ENCODE data around the gene AFTPH.

The AFTPH gene

DNA sequence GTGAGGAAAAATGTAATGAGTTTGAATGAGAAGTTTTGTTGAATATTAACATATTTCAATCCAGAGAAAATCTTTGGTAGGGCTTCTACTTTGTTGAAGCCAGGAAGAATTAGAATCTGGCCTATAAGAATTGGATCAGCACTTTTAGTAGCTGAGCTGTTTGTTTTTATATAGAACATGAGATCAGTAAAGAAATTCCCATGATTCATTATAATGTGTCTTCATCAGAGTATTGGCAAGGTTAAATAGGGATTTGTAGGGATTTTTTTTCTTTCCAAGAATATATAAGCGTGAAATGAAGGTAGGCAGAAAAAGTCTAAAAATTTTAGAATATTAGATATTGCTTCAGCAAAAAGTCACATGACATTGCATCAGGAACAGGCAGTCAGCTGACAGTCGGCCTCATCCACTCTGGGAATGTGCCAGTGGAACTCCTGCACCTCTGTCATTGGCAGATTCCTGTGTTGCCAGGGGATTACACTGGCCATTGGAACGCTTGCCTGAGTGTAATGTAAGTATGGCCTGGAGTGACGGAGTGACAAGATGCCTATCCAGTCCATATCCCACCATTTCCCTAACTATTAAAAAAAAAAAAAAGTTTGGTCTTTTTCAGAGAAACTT is 69.0 kb downstream of the AFTPH start:
- DNase-seq: no peak

DNA sequence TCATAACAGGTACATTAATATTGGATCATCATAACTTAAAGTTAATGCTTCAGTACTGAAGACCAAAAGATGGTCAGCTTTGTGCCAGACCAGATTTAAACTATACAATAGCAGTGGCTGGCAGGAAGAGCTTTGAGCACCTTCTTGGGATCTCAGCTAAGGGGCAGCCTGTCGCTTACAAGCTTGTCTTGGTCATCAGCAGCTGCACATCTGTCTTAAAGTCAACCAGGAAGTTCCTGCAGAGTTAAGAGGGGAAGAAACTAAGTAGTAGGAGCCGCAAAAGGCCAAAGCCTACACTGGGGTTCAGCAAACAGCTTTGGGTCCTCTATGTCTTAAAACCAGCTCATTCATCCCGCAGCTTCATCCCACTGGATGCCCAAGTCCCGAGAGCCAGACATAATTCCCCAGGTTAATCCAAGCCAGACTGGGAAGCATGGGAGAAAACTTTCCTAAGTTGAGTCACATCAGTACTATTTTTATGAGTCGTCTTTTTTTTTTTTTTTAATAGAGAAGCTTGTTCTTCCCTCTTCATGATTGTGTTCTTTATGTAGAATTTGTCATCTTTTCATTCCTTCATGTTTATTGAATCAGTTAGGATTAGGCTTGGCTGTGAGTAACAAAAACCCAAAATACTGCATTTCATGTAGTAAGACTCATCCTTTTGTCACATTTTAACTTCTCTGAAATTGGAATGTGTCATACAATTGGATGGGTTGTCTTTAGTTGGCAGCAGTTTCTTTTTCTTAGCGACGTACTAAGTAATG is 70.3 kb downstream of the AFTPH start:
- no peak for DNase-seq

DNA sequence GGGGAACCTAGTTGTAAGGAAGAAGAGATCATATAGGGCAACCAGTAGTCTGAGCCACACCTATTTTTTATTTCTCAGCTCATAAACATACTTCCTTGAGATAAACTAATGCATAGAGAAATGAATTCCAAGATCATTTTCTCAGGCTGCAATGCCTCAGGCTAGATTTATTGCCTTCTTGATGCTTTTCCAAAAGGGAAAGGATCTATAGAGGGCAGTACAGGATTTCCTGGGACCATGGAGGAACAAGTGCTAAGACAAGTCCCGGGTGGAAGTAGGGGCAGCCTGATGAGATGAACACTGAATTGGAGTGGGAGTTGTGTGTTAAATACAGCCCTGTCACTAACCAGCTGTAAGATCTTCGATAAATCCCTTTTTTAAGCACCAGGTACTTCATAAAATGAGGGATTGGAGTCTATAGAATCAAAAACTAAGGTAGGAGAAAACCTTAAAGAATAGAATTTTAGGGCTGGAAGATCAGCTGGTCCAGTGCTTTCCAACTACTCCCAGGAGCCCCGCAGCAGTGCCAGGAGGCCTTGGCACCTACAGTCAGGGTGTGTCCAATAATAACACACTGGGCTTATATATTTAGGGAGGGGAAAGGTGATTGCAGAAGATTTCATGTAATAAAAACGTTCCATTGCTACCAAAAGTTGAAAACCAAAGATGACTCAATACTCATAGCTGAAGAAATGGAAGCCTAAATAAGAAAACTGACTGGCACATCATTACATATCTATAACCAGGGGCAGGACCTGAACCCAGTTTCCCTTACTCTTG is 71.5 kb downstream of the AFTPH start:
- no peak for DNase-seq

DNA sequence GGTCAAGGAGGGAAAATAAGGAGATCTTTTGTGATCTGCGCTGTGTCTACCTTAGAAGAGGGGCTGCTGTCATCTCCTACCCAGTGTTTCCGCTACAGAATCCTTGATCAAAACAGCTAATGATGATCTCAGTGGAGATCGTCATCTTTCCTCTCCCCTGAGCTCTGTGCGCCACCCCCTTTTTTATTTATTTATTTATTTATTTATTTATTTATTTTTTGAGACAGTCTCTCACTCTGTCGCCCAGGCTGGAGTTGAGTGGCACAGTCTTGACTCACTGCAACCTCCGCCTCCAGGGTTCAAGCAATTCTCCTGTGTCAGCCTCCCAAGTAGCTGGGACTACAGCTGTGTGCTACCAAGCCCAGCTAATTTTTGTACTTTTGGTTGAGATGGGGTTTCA is 74.1 kb downstream of the AFTPH start:
- DNase-seq: no peak

DNA sequence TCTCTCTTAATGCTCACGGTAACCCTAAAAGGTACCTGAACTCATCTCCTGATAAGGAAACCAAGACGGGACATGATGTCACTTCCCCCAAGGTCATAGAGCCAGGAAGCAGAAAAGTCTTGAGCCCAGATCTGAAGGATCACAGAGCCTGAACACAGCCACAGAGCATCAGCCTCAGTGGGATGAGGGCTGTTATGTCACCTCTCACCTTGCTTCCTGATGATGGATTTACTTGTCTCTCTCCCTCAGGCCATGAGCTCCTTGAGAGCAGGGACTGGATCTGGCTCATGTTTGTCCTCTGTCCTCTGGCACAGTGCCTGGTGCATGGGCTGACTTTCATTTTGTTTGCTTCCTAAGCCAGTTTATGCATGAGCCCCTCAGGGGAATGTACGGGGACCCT is 75.3 kb downstream of the AFTPH start:
- DNase-seq: no peak

DNA sequence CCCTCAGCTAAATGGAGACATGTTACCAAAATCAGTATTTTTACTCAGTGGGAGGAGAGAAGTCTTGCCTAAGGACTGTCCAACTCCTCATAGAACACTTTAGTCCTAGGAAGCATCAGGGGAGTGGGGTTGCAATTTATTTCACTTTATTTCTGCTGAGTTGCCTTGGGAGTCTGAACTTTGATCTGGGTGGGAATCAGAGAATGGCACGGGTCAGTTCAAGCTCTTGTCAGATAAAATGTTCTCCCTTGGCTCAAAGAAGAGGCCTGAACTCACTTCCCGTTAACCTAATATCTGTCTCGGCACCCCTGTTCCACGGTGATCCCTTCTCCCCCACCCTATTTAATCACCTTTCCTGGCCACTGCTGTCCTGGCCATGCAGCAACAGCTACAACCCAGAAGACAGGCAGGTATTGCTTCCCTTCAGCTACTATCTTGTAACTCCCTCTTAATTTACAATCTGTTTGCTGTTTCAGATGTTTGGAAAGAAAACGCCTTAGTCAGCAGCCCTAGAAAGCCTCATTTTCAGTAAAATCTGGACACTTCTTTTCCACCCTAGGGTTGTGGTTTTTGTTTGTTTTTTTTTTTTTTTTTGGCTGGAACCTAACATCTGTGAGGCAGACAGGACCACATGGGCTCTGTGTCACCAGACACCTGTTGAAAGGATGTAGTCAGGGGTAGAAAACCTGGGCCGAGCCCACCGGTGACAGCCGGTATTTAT is 77.1 kb downstream of the AFTPH start:
- DNase-seq: no peak

DNA sequence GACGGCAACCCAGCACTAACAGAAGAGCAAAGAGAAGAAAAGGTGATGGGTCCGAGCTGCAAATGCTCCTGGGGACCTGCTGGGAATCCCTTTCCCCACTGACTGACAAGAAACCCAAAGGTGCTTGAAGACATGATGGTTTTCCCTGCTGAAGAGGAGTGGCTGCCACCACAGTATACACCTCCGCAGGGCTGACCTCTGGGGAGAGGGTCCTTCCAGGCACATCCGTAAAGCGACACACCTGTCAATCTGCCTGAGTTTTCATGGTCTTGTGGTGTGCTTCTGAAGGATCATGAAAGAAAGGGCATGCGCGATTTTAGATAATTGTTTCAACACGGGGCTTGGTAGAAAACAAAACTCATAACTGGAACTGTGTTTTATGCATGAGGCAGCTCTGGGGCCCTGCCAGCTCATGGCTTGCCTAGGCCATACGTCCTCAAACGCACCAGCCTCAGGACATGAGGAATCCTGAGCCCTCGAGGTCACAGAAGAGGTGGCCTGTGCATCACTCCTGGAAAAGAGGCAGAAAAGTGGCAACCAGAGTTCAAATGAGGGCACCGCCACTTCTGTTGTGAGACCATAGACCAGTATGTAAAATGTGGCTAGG is 77.8 kb downstream of the AFTPH start:
- DNase-seq: no peak

DNA sequence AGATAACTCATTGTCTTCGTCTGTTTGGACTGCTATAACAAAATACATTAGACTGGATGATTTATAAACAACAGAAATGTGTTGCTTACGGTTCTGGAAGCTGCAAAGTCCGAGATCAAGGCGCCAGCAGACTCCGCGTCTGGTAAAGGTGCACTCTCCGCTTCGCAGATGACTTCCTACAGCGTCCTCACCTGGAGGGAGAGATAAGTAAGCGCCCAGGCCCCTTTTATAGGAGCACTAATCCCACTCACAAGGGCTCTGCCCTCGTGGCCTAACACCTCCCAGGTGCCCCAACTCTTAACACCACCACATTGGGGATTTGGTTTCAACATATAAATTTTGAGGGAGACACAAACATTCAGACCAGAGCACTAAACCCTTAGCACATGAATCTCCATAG is 78.3 kb downstream of the AFTPH start:
- no peak for DNase-seq

DNA sequence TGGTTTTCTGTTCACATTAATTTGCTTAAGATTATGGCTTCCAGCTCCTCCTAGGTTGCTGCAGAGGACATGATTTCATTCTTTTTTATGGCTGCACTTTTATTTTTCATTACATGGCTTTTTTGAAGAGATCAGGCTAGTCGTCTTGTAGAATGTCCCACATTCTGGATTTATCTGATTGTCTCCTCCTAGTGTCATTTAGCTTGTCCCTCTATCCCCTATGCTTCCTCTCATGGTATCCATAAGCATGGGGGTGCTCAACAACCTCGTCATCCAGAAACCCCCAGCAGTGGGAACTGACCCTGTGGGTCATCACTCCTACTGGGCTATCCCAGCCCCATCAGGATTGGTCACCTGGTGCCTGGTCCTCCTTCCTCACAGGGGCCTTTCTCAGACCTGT is 80.0 kb downstream of the AFTPH start:
- DNase-seq: no peak

DNA sequence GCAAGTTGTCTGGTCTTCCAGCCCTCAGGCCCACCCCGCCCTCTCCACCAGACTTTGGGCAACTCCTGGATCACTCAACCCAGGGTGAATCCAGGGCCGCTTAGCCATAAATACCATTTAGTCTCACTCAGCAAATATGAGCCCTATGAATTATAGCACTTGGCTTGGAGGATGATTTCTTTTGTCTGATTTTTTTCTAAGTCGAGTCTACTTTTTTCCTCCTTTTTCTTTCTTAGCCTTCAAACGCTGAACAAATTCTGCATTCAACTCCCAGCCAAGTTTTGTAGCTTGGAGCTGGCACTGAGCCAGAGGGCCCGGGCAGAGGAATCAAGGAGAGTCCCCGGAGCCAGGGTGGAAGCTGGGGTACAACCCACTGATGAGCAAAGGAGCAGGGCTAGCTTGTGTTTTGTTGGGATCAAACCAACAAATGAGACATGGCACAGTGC is 80.9 kb downstream of the AFTPH start:
- DNase-seq: no peak

DNA sequence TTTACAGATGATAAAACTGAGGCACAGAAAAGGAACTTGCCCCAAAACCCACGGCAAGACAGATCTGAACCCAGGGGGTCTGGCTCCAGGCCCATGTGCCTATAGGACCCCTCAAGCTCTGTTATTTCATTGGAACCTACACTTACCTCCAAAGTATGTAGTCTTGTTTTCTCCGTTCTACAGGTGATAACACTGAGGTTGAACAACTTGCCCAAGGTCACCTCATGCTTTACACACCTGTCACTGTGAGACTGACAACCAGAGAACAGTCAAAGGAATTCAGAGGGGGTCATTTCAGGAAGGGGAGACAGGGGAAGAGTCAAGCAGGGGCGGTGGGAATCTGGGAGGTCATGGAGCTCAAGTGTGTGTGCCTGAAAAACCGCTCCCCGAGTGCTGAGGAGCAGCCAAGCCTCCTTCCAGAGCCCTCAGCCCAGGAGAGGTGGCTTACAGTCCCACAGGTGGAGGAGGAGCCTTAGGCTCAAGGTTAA is 81.9 kb downstream of the AFTPH start:
- no peak for DNase-seq

DNA sequence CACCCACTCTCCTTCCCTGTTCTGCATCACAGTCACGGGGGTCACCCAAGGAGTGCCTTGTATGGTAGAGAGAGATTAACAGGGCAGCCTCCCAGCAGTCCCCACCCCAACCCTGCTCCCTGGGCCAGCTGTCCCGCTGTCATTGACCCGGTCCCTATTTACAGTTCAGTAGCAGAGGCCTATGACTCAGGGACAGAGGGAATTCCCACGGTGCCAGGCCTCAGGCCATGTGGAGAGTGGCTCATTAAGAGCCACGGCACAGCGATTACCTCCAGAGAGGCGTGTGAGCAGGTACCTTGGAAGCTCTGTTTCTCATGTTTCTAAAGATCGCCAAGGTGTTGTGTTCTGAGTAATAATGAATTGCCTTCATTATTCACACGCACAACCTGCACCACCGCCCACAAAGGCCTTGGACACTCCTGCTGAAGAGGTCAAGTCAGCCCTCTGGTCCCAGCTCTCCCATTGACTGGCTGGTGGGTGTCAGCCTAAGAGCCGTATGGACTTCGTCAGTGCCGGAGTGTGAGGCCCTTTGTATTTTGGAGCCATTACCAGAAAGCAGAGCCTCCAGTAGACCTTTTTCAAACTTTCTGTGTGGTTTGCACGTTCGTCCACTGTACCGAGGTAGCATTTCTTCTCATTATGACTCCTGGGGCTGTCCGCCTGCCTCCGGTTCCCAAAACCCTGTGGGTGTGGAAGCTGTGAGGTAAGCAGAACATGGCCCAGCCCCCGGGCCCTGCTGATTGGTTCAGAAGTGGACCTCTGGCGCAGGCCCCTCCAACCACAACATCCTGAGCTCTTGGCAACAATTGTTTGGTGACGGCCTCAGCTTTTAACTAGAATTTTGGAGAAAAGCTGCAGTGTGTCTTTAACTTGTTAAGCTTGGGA is 82.6 kb downstream of the AFTPH start:
- peak; percentile 47 for DNase-seq

DNA sequence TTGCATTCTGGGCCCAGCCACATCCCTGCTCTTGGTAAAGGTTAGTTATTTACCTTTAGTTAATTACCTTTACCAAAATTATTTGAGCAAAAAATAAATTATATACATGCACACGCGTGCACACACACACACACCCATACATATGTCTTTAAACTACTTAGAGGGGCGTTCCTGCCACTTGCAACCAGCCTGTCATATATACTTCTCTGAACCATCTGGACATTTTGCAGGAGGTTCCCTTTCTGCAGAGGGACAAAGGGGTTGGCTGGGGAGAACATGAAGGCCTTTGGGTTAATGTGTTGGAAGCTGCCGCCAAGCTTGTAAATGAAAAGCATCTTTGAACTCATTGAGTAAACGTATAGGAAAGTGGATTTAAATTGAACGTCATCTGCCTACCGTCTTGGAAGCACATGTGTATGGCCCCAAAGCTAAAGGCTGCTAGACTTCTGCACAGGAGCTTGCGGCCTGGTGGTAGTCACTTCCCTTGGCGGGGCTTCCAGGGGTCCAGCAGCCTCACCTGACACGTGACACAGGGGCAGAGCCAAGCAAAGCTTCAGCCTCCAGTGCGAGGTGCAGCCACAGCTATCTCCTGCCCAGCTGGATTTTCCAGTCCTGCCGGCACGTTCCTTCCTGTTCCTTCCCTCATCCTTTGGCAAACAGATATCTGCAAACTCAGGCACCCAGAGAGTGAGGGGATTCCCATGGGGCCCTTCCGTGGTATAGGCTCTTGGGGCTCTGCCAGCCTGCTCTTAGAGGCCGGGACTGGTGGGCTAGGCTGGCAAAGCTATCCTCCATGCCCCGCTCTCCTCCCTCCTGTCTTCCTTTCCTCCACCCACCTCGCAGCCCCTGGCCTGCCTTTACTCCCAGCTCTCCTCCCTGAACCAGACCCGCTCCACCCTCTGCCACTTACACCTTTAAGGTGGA is 83.5 kb downstream of the AFTPH start:
- DNase-seq: no peak

DNA sequence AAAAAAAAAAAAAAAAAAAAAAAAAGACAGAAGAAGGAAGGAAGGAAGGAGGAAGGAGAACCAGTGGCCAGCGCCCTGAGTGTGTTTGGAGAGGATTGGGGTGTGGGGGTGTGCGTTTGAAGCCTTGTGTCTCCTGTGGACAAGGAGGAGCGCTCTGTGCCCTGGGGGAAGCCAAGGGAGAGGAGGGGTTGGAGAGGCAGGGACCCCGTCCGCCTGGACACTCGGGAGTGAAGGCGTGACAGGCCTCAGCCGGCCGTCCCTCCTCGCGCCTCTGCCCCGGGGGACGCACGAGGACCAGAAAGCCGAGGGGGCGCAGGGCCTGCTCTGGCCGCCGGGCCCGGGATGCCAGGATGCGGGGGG is 84.7 kb downstream of the AFTPH start:
- DNase-seq: no peak

DNA sequence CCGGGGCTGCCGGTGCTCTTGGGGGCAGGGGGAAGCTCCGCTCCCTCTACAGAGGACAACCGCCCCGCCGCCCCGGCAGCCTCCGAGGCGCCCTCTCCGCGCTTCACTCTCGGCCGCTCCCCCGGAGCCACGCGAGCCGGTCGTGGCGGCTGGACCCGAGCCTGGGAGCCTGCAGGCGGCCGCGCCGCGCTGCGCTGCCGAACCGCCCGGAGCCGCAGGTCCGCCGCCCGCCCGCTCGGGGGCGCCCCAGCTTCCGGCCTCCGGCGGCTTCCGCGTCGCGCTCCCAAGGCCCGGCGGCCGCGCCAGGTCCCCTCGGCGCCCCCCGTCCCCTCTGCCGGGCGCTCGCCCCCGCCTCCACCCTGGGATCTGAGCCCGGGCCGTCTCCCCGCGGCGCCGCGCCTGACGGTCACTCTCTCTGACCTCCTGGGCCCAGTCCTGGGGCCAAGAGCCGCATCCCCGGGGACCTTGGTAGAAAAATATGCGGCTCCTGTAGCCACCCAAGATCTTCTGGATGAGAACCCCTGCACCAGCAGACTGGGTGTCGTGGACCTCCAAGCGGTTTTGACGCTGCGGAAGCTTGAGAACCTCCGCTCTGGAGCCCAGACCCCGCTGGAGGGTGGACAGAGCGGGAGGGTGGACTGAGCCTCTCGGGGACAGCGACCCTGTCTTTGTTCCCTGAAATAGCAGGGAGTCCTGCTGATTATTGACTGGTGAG is 85.3 kb downstream of the AFTPH start:
- peak; percentile 47 for DNase-seq

DNA sequence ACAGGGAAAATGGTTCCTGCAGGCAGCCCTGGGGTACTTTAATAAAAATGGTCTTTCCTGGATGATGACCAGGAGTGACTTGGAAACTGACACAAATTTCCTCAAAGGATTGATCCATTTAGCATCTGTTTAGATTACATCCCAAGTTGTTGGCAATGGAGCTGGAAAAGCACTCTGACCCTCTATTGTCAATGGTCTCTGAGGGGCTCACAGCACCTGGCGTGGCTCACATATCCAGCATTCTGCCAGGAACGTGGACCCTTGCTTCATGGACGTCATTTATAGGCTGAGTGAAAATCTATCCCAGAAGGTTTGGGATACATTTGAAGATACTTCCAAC is 85.8 kb downstream of the AFTPH start:
- no peak for DNase-seq

DNA sequence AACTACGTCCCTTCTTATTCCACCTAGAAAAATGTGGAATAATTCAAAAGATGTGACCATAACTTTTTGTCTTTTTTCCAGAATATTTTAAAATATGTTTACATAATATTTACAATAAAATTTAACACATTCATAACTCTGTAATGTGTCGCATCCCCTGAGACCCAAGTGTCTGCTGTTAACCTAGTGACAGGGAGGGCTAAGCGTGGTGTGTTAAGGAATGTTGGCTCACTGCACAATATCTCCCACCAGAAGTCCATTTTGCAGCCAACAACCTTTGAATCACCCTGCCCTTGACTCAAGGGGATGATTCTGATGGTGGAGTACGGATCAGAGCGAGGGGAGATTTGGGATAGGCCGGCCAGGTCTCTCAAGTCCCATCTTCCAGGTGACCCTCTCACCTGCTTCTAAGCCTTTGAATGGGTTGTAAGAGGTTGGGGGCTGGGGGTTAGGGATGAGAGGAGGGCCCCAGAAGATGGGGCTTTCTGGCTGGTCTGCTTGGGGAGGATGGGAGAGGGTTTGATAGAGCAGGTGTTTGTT is 86.3 kb downstream of the AFTPH start:
- no peak for DNase-seq

DNA sequence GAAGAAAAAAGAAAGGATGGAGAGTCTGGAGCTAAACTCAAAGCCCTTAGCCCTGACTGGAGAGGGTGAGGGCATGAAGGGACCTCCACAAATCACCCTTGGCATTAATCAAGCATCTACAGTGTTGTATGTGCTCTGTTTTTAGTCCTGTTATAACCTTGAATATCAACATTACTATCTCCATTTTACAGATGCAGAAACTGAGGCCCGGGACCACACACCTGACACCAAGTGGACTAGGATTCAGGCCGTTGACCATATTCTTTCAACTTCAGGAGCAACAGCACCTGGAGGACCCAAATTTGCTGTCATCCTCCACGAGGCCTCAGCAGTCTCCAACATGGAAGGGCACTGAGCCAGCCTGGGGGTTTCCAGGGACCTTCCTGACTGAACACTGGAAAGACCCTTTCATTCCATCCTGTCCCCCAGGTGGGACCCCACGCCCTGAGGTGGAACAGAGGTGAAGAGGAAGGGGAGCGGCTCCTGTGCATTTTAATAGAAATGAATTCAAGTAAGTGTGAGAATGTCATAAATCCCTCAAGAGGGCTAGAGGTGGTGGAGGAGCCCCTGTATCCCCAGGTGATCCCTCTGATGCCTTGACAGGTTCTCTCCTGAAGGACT is 88.6 kb downstream of the AFTPH start:
- DNase-seq: no peak

DNA sequence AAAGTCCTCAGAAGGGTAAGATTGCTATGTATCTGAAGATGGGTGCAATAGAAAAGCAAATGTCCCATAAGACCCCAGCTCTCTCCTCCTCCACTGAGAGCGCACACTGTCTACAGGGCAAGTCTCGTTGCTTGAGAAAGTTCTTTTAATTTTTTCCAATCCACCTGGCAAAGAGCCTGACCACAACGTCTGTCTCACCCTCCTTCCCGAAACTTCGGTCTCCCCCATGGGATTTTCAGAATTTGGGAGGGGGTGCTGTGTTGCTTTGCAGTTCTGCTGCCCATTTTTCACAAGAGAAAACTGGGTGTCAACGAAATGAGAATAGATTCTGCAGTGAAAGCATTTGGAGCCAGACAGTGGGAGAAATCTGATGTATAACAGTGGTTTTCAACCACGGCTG is 89.1 kb downstream of the AFTPH start:
- no peak for DNase-seq
